Mucosa of descending colon (tissue), 3 donors: ENCODE data around the gene AASDH. TPM values are rescaled to one million over a fixed set of nuclear protein-coding genes. Genes with fewer than 3 reads are reported as not detected.

Source experiments
- ATAC-seq: fragments of 200-7000 bp; cut with Tn5 transposase; one replicate; pipeline ENCODE4 v1.9.1; 2020; ENCODE audit warnings: mild to moderate bottlenecking, moderate library complexity
- DNase-seq, 3 donors: peaks; one replicate each; pipeline ENCODE4 v3.0.0-alpha.2; 2020
- H3K36me3 ChIP-seq: fragments of 200-600 bp; one replicate; pipeline ENCODE4 v1.8.0; 2021; ENCODE audit warnings: low read depth, mild to moderate bottlenecking
- H3K4me1 ChIP-seq: fragments of 200-600 bp; one replicate; pipeline ENCODE4 v1.8.0; 2021; ENCODE audit warnings: low read depth, mild to moderate bottlenecking
- H3K4me3 ChIP-seq: fragments of 200-600 bp; one replicate; pipeline ENCODE4 v1.8.0; 2021; ENCODE audit warnings: mild to moderate bottlenecking
- H3K9me3 ChIP-seq: fragments of 200-600 bp; one replicate; pipeline ENCODE4 v1.8.0; 2021; ENCODE audit warnings: mild to moderate bottlenecking
- intact Hi-C, 2 donors: fragments of 100-400 bp; cut with DNase I in 1 of 2; cut with micrococcal nuclease in 1 of 2; formaldehyde crosslinking; loops; one replicate each; pipeline versions ENCODE4 v1.11.0 to v1.11.1; 2022; cut with DNase I, micrococcal nuclease
- total RNA-seq, 3 donors: library from RNA; stranded (reverse); fragmentation: NEBNext Ultra II Directional in 2 of 3; extraction: Animal tissue kit (Norgen Biotek cat#: 25700) in 2 of 3; gene quantifications; one replicate each; pipeline versions ENCODE4 v1.2.1 to v1.2.4, GENCODE V29; 2021 to 2023
- TF ChIP-seq, protein P1 (sequence below): fragments of 200-600 bp; IDR thresholded peaks from one replicate; pipeline ENCODE4 v1.8.0; 2022; ENCODE audit warnings: antibody characterized with exemption, mild to moderate bottlenecking
- donor health status: DM: no; HTN: no; CAD: no; lungs with moderate emphysema.
- donor health status: DM: no; HTN: no; CAD: no.
- donor health status: DM: no; HTN: yes; CAD: no.

AASDH gene
- total RNA-seq, 3 donors from 2014 or later = 8.9 to 9.6 (median 9.2) TPM

DNA sequence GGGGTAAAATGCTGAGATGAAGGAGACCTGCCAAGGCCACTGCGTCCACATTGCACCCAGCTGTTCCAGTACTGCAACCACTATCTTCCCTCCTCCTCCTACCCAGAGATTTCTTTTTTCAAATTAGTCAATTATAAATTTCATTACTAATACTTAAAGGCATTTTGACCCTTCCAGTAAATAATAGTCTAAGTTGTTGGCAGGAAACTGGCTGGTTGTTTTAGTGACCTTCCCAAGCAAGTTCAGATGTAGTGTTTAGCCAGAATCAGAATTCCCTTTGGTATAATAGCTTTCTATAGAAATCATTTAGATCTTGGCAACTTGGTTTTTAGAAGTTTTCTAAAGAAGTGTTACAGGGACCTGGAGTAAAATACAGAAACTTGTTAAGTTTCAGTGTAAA, 66.0 kb downstream of the AASDH start:
- TF ChIP-seq, protein P1, sequence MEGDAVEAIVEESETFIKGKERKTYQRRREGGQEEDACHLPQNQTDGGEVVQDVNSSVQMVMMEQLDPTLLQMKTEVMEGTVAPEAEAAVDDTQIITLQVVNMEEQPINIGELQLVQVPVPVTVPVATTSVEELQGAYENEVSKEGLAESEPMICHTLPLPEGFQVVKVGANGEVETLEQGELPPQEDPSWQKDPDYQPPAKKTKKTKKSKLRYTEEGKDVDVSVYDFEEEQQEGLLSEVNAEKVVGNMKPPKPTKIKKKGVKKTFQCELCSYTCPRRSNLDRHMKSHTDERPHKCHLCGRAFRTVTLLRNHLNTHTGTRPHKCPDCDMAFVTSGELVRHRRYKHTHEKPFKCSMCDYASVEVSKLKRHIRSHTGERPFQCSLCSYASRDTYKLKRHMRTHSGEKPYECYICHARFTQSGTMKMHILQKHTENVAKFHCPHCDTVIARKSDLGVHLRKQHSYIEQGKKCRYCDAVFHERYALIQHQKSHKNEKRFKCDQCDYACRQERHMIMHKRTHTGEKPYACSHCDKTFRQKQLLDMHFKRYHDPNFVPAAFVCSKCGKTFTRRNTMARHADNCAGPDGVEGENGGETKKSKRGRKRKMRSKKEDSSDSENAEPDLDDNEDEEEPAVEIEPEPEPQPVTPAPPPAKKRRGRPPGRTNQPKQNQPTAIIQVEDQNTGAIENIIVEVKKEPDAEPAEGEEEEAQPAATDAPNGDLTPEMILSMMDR = no peak
- ATAC-seq (no peak), DNase-seq (no peak)
- intact Hi-C loops = no loop called here
- no peak overlapping the region for H3K4me3 ChIP-seq
- no peaks in the 10 kb centered on the region for H3K36me3 ChIP-seq
- no peaks in the 10 kb centered on the region for H3K9me3 ChIP-seq
- no peaks in the 10 kb centered on the region for H3K4me1 ChIP-seq

DNA sequence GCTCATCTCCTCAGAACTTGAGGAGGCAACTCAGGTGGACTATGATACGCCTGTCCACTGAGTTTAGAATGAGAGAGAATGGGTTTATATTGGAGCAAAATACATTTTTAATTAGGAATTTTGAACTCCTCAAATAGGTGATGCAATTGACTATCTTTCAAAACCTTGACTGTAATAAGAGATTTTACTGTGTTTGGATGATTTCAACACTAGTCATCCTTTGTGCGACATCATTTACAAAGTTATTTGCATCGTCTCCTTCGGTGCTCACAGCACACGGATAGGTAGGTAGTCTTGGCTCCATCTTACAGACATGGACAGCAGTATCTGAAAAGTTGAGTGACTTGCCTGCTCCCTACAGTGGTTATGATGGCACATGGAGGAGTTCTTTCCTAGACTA, 67.0 kb downstream of the AASDH start:
- H3K36me3 ChIP-seq = no peaks in the 10 kb centered on the region
- ATAC-seq (no peak), DNase-seq (no peak)
- TF ChIP-seq, protein P1 = no peak
- H3K4me3 ChIP-seq = no peak overlapping the region
- H3K9me3 ChIP-seq = no peaks in the 10 kb centered on the region
- intact Hi-C loops = no loop called here
- H3K4me1 ChIP-seq = no peaks in the 10 kb centered on the region

DNA sequence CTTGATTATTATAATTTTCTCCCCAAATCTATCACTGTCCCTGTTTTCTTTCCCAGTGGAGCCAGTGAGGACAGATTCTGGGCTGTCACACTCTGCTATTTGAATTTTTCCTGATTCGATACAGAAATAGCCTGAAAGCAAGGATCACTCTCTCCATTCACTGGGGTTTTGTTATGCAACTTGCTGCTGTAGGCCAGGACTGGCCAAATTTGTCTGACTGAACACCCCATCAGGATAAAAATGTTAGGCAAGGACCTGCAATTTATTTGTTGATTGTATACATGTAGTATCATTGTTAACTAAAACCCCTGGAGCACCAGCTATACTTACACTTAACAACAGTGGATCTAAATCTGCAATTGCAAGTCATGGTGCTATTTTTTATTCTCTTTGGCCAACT, 68.7 kb downstream of the AASDH start:
- TF ChIP-seq, protein P1 = no peak
- intact Hi-C loops = no loop called here
- H3K4me3 ChIP-seq = no peak overlapping the region
- no peaks in the 10 kb centered on the region for H3K4me1 ChIP-seq
- H3K36me3 ChIP-seq = no peaks in the 10 kb centered on the region
- ATAC-seq = no peak
- DNase-seq = no peak
- no peaks in the 10 kb centered on the region for H3K9me3 ChIP-seq

DNA sequence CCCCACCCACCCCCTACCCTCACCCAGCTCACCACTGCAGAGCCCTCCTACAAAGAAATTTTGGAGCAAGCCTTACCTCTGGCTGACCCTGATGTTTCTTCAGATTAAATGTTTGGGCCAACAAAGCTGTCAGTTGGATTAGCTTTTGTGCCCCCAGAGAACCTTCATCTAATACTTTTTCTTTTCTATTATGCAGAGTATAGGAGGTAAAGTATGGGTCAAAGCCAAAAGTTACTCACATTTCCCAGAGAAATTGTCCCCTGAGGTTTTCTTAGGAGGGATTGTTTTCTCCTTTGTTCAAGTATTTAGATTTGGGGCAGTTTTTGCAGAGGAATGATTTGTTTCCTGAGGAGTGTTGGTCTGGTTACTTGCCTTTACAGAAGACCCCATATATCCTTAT, 69.5 kb downstream of the AASDH start:
- intact Hi-C loops = no loop called here
- no peak for ATAC-seq
- H3K4me3 ChIP-seq = no peak overlapping the region
- DNase-seq = no peak
- TF ChIP-seq, protein P1 = no peak
- H3K36me3 ChIP-seq = no peaks in the 10 kb centered on the region
- H3K9me3 ChIP-seq = no peaks in the 10 kb centered on the region
- no peaks in the 10 kb centered on the region for H3K4me1 ChIP-seq

DNA sequence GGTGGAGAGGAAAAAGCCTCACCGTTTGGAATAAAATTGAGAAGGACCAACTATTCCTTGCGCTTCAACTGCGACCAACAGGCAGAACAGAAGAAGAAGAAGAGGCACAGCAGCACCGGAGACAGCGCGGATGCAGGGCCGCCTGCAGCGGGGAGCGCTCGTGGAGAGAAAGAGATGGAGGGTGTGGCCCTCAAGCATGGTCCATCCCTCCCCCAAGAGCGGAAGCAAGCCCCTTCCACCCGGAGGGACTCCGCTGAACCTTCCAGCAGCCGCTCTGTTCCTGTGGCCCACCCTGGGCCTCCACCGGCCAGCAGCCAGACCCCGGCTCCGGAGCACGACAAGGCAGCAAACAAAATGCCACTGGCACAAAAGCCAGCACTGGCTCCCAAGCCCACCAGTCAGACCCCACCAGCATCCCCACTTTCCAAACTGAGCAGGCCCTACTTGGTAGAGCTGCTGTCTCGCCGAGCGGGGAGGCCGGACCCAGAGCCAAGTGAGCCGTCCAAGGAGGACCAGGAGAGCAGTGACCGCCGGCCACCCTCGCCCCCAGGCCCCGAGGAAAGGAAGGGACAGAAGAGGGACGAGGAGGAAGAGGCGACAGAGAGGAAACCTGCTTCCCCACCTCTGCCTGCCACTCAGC, 71.2 kb downstream of the AASDH start:
- intact Hi-C loops = no loop called here
- TF ChIP-seq, protein P1 = no peak
- DNase-seq (no peak), ATAC-seq (no peak)
- no peaks in the 10 kb centered on the region for H3K36me3 ChIP-seq
- no peaks in the 10 kb centered on the region for H3K4me1 ChIP-seq
- H3K9me3 ChIP-seq = no peaks in the 10 kb centered on the region
- no peak overlapping the region for H3K4me3 ChIP-seq

DNA sequence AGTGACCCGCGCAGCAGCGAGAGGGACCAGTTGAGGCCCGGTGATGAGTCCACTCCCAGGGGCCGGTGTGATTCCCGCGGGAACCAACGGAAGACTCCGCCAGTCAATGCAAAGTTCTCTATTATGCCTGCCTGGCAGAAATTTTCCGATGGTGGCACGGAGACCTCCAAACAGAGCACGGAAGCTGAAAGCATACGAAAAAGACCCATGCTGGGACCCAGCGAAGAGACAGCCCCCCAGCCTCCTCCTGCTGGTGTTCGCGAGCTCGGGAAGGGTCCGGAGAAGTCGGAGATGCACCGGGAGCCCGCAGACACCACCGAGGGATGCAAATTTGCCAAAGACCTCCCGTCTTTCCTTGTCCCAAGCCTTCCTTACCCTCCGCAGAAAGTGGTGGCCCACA, 71.7 kb downstream of the AASDH start:
- ATAC-seq (no peak), DNase-seq (no peak)
- H3K4me1 ChIP-seq = no peaks in the 10 kb centered on the region
- no peak overlapping the region for H3K4me3 ChIP-seq
- no peaks in the 10 kb centered on the region for H3K36me3 ChIP-seq
- TF ChIP-seq, protein P1 = no peak
- intact Hi-C loops = no loop called here
- H3K9me3 ChIP-seq = no peaks in the 10 kb centered on the region
